Spleen (tissue), 7 donors: ENCODE results near the gene MACROD2.

Experiments
- CTCF ChIP-seq, 11 experiments: fragments of 200-600 bp in 7 of 11; fragments of 450-650 bp in 4 of 11; sonication (generic) in 4 of 11; IDR thresholded peaks in 8 of 11; conservative IDR thresholded peaks in 3 of 11; 1 replicate in 7 of 11; 2 replicates in 4 of 11; pipeline versions ENCODE4 v1.4.0 to v1.8.0; 2016 to 2021; ENCODE audit warnings: antibody characterized with exemption in 11 of 11, inconsistent platforms in 4 of 11, mild to moderate bottlenecking in 1 of 11
- POLR2A ChIP-seq, 3 donors: fragments of 450-650 bp; IDR thresholded peaks; one replicate each; pipeline ENCODE4 v1.5.1; 2017; ENCODE audit warnings: antibody characterized with exemption in 3 of 3, mild to moderate bottlenecking in 1 of 3
- POLR2AphosphoS5 ChIP-seq, 3 donors: sonication (generic); formaldehyde crosslinking; IDR thresholded peaks; one replicate each; pipeline ENCODE4 v1.5.1; 2017; ENCODE audit warnings: antibody characterized with exemption in 3 of 3
- donor health status: DM: no; HTN: no; CAD: no; lungs with moderate emphysema.
- donor health status: DM: no; HTN: no; CAD: no.
- donor health status: DM: no; HTN: no; CAD: no.

- TF ChIP-seq CTCF (IDR thresholded peaks at IDR 0.05 in 8 of 11, conservative IDR thresholded peaks at IDR 0.05 in 3 of 11) = no peak
- TF ChIP-seq POLR2A (IDR thresholded peaks at IDR 0.05) = no peak
- TF ChIP-seq POLR2AphosphoS5 (IDR thresholded peaks at IDR 0.05) = no peak
Measured at GRCh38 chr20:15992564-15992963, 1997.2 kb downstream of the MACROD2 start.
